KMS-11 (cell line): ENCODE data around the gene SYNDIG1.

Experiments
- H2AFZ ChIP-seq: fragments of 200-600 bp; sonication (generic); 2 replicates; pipeline ENCODE4 v1.6.1; 2016; ENCODE audit warnings: antibody characterized with exemption, mixed run types, low read depth
- H3K27ac ChIP-seq: fragments of 200-600 bp; sonication (generic); 2 replicates; pipeline ENCODE4 v1.6.1; 2016; ENCODE audit warnings: mild to moderate bottlenecking, mixed run types
- H3K27me3 ChIP-seq: fragments of 200-600 bp; sonication (generic); 2 replicates; pipeline ENCODE4 v1.6.1; 2017; ENCODE audit warnings: mild to moderate bottlenecking, low read depth, mixed run types, moderate library complexity; ENCODE audit not compliant: insufficient read depth
- H3K36me3 ChIP-seq: fragments of 200-600 bp; sonication (generic); 2 replicates; pipeline ENCODE4 v1.6.1; 2017; ENCODE audit warnings: mild to moderate bottlenecking, mixed run types; ENCODE audit not compliant: insufficient read depth
- H3K4me1 ChIP-seq: fragments of 200-600 bp; sonication (generic); 2 replicates; pipeline ENCODE4 v1.6.1; 2016; ENCODE audit warnings: mild to moderate bottlenecking, low read depth, mixed run types; ENCODE audit not compliant: poor library complexity, severe bottlenecking
- H3K4me2 ChIP-seq: fragments of 200-600 bp; sonication (generic); 2 replicates; pipeline ENCODE4 v1.7.0; 2016; ENCODE audit warnings: mild to moderate bottlenecking, mixed run types
- H3K4me3 ChIP-seq: fragments of 200-600 bp; sonication (generic); IDR thresholded peaks from 2 replicates; pipeline ENCODE4 v1.6.1; 2017; ENCODE audit warnings: low read depth, low read length, mixed read lengths; ENCODE audit not compliant: insufficient read depth
- H3K79me2 ChIP-seq: fragments of 200-600 bp; sonication (generic); 2 replicates; pipeline ENCODE4 v1.6.1; 2016; ENCODE audit warnings: low read depth, mixed run types; ENCODE audit not compliant: insufficient read depth
- H3K9ac ChIP-seq: fragments of 200-600 bp; sonication (generic); 2 replicates; pipeline ENCODE4 v1.6.1; 2016; ENCODE audit warnings: mild to moderate bottlenecking, mixed run types
- H4K20me1 ChIP-seq: fragments of 200-600 bp; sonication (generic); 2 replicates; pipeline ENCODE4 v1.6.1; 2016; ENCODE audit warnings: mild to moderate bottlenecking, mixed run types; ENCODE audit not compliant: insufficient read depth
- CTCF ChIP-seq: fragments of 200-600 bp; sonication (generic); conservative IDR thresholded peaks from 2 replicates; pipeline ENCODE4 v1.6.1; 2017; ENCODE audit warnings: low read depth, mild to moderate bottlenecking, antibody characterized with exemption, low read length, moderate library complexity, mixed read lengths

SYNDIG1 gene

GRCh38 chr20:24587384-24588046, 118.1 kb downstream of the SYNDIG1 start:
- no peak overlapping the region for H3K4me2 ChIP-seq
- no peaks in the 10 kb centered on the region for H3K4me1 ChIP-seq
- no peaks in the 10 kb centered on the region for H3K79me2 ChIP-seq
- no peak overlapping the region for H3K4me3 ChIP-seq
- no peak for TF ChIP-seq CTCF
- H3K36me3 ChIP-seq: no peaks in the 10 kb centered on the region
- H3K27me3 ChIP-seq: no peaks in the 10 kb centered on the region
- no peak overlapping the region for H2AFZ ChIP-seq
- H4K20me1 ChIP-seq: no peaks in the 10 kb centered on the region
- no peak overlapping the region for H3K27ac ChIP-seq
- no peak overlapping the region for H3K9ac ChIP-seq

- H3K36me3 ChIP-seq: no peaks in the 10 kb centered on the region
- H3K27me3 ChIP-seq: no peaks in the 10 kb centered on the region
- no peaks in the 10 kb centered on the region for H3K79me2 ChIP-seq
- H4K20me1 ChIP-seq: no peaks in the 10 kb centered on the region
- H3K4me1 ChIP-seq: no peaks in the 10 kb centered on the region
- no peak overlapping the region for H3K4me3 ChIP-seq
- no peak overlapping the region for H3K4me2 ChIP-seq
- no peak overlapping the region for H3K9ac ChIP-seq
- H2AFZ ChIP-seq: no peak overlapping the region
- no peak for TF ChIP-seq CTCF
- H3K27ac ChIP-seq: no peak overlapping the region
Measured at GRCh38 chr20:24588047-24588635, 118.7 kb downstream of the SYNDIG1 start.

DNA sequence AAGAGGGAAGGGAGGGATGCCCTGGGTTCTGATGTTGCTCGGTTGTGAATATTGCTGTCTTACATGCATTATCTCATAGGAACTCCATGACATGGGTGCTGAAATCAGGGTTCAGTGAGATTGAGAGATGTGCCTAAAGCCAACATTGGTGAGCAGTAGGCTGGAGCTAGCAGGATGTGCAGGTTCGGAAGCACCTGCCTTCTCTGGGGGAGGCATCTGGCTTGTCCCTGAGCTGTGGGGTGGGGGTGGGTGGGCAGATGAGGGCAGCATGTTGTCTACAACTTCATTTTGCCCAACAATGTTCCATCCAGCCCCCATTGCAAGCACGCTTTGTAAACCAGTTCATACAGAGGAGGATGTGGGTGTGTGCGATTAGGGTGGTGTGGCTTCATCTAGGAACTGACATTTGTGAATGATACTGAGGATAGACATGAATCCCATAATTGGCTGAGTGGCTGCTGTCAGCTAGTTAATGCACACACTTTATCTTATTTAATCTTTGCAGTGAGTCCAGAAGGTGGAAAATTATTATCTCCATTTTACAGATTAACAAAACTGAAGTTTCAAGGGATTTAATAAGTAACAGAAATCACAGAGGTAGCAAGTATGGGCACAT, 119.4 kb downstream of the SYNDIG1 start:
- Histone ChIP-seq H4K20me1 (no peaks in the 10 kb centered on the region), H3K27ac (no peak overlapping the region), H3K4me1 (no peaks in the 10 kb centered on the region), H3K4me2 (no peak overlapping the region), H3K9ac (no peak overlapping the region), H3K4me3 (no peak overlapping the region), H3K79me2 (no peaks in the 10 kb centered on the region), H3K36me3 (no peaks in the 10 kb centered on the region), H3K27me3 (no peaks in the 10 kb centered on the region), H2AFZ (no peak overlapping the region)
- TF ChIP-seq CTCF: no peak

- H4K20me1 ChIP-seq: no peaks in the 10 kb centered on the region
- no peak overlapping the region for H3K27ac ChIP-seq
- no peak overlapping the region for H3K4me3 ChIP-seq
- no peaks in the 10 kb centered on the region for H3K79me2 ChIP-seq
- no peak overlapping the region for H2AFZ ChIP-seq
- H3K36me3 ChIP-seq: no peaks in the 10 kb centered on the region
- H3K4me2 ChIP-seq: no peak overlapping the region
- TF ChIP-seq CTCF: no peak
- H3K27me3 ChIP-seq: no peaks in the 10 kb centered on the region
- no peaks in the 10 kb centered on the region for H3K4me1 ChIP-seq
- H3K9ac ChIP-seq: no peak overlapping the region
Measured at GRCh38 chr20:24589381-24589780, 120.0 kb downstream of the SYNDIG1 start.
